ENCODE data around the gene NDST4. TPM values are rescaled to one million over a fixed set of nuclear protein-coding genes. Genes with fewer than 3 reads are reported as not detected.

NDST4 gene
- total RNA-seq, 1 experiment from 2014 or later, result 0.13 TPM

- in situ Hi-C loops (cut with HindIII; ENCODE audit: low pct_unique_long_range_greater_than_20kb, low sequenced_read_pairs) (no loop called here), intact Hi-C loops (cut with micrococcal nuclease; ENCODE audit: unreplicated experiment) (no loop called here)
- Histone ChIP-seq H3K27ac (ENCODE audit: low read length) (no peak overlapping the region), H3K4me1 (ENCODE audit: control insufficient read depth, insufficient read depth, low read length) (no peaks in the 10 kb centered on the region), H3K36me3 (ENCODE audit: control insufficient read depth, insufficient read depth, low read length) (no peaks in the 10 kb centered on the region), H3K27me3 (ENCODE audit: control insufficient read depth, insufficient read depth, low read length) (no peaks in the 10 kb centered on the region), H3K4me3 (ENCODE audit: low read depth in 2 of 2, low read length in 2 of 2) (no peak overlapping the region), H3K9me3 (ENCODE audit: control insufficient read depth, insufficient read depth, low read depth, low read length) (no peaks in the 10 kb centered on the region)
- CTCF ChIA-PET, result no interaction called here
- no peak for DNase-seq (ENCODE audit: low read depth, low spot score)
- TF ChIP-seq REST (IDR thresholded peaks at IDR 0.05; ENCODE audit: insufficient read depth in 1 of 2, low read depth in 2 of 2, low read length in 1 of 2) (no peak), TCF7L2 (IDR thresholded peaks at IDR 0.05; ENCODE audit: low read depth, low read length) (no peak), SIN3A (IDR thresholded peaks at IDR 0.05; ENCODE audit: borderline replicate concordance, insufficient read depth, low read depth, low read length) (no peak), CTCF (IDR thresholded peaks at IDR 0.05) (no peak), POLR2AphosphoS5 (IDR thresholded peaks at IDR 0.05; ENCODE audit: low read depth, low read length) (no peak)
- POLR2A ChIA-PET, result no interaction called here
- no TSS peak for BruUV-seq (replicated peaks)
- ATAC-seq, result no peak
Observed at GRCh38 chr4:114783215-114783595, 330.2 kb downstream of the NDST4 start.

GRCh38 chr4:114782415-114783214 is 330.8 kb downstream of the NDST4 start:
- no peak overlapping the region for H3K27ac ChIP-seq (ENCODE audit: low read length)
- H3K36me3 ChIP-seq (ENCODE audit: control insufficient read depth, insufficient read depth, low read length), result no peaks in the 10 kb centered on the region
- ATAC-seq, result no peak
- H3K4me1 ChIP-seq (ENCODE audit: control insufficient read depth, insufficient read depth, low read length), result no peaks in the 10 kb centered on the region
- DNase-seq (ENCODE audit: low read depth, low spot score), result no peak
- H3K9me3 ChIP-seq (ENCODE audit: control insufficient read depth, insufficient read depth, low read depth, low read length), result no peaks in the 10 kb centered on the region
- BruUV-seq (replicated peaks), result no TSS peak
- TF ChIP-seq POLR2AphosphoS5 (IDR thresholded peaks at IDR 0.05; ENCODE audit: low read depth, low read length) (no peak), REST (IDR thresholded peaks at IDR 0.05; ENCODE audit: insufficient read depth in 1 of 2, low read depth in 2 of 2, low read length in 1 of 2) (no peak), SIN3A (IDR thresholded peaks at IDR 0.05; ENCODE audit: borderline replicate concordance, insufficient read depth, low read depth, low read length) (no peak), TCF7L2 (IDR thresholded peaks at IDR 0.05; ENCODE audit: low read depth, low read length) (no peak), CTCF (IDR thresholded peaks at IDR 0.05) (no peak)
- ChIA-PET POLR2A (no interaction called here), CTCF (no interaction called here)
- intact Hi-C loops (cut with micrococcal nuclease; ENCODE audit: unreplicated experiment) (no loop called here), in situ Hi-C loops (cut with HindIII; ENCODE audit: low pct_unique_long_range_greater_than_20kb, low sequenced_read_pairs) (no loop called here)
- no peaks in the 10 kb centered on the region for H3K27me3 ChIP-seq (ENCODE audit: control insufficient read depth, insufficient read depth, low read length)
- no peak overlapping the region for H3K4me3 ChIP-seq (ENCODE audit: low read depth in 2 of 2, low read length in 2 of 2)
